Spinal cord (tissue), 10 donors: ENCODE data around the gene EMP1. TPM values are rescaled to one million over a fixed set of nuclear protein-coding genes. Genes with fewer than 3 reads are reported as not detected.

Source experiments
- DNase-seq, 6 donors: peaks; one replicate each; pipeline versions ENCODE4 v3.0.0 to v3.0.0-alpha.2; 2013 to 2015; ENCODE audit warnings: low spot score in 6 of 6, low read depth in 4 of 6
- H3K27ac ChIP-seq: one replicate; pipeline ENCODE4 v1.5.1; 2013; ENCODE audit warnings: low read depth, low read length, control low read depth
- H3K27me3 ChIP-seq: one replicate; pipeline ENCODE4 v1.6.1; 2013; ENCODE audit warnings: low read length; ENCODE audit not compliant: control insufficient read depth, insufficient read depth
- H3K36me3 ChIP-seq: one replicate; pipeline ENCODE4 v1.6.1; 2013; ENCODE audit warnings: low read length; ENCODE audit not compliant: control insufficient read depth, insufficient read depth
- H3K4me1 ChIP-seq: one replicate; pipeline ENCODE4 v1.6.1; 2013; ENCODE audit warnings: low read length; ENCODE audit not compliant: control insufficient read depth, insufficient read depth
- H3K4me3 ChIP-seq: one replicate; pipeline ENCODE4 v1.5.1; 2013; ENCODE audit warnings: low read depth, low read length, control low read depth
- H3K9me3 ChIP-seq: one replicate; pipeline ENCODE4 v1.6.1; 2013; ENCODE audit warnings: low read length; ENCODE audit not compliant: control insufficient read depth, insufficient read depth
- WGBS: methylation state at CpG from one replicate; pipeline ENCODE4 v1.1.5; 2013; ENCODE audit warnings: missing lambda C conversion rate; ENCODE audit not compliant: insufficient coverage; 5-methylcytosine and 5-hydroxymethylcytosine counted together
- polyA plus RNA-seq, 2 donors: library from polyadenylated mRNA; unstranded; fragments of 120-200 nt; gene quantifications; one replicate each; pipeline ENCODE4 v1.2.1, GENCODE V29; 2013; ENCODE audit not compliant: insufficient read length in 2 of 2
- total RNA-seq, 2 donors: library from RNA; depleted of rRNA in 1 of 2; stranded (reverse); fragments of 120-200 nt in 1 of 2; fragments of >200 nt in 1 of 2; gene quantifications; one replicate each; pipeline versions ENCODE4 v1.2.3 to v1.2.4, GENCODE V29; 2013 to 2014
- donor health status: healthy.

EMP1 gene
- total and polyA plus RNA-seq, 4 donors: 57.7 to 91.6 (median 68.4) TPM

- Histone ChIP-seq H3K27me3 (no peaks in the 10 kb centered on the region), H3K27ac (no peak overlapping the region), H3K9me3 (no peaks in the 10 kb centered on the region), H3K36me3 (no peaks in the 10 kb centered on the region), H3K4me3 (no peak overlapping the region), H3K4me1 (no peaks in the 10 kb centered on the region)
- no peak for DNase-seq
- no CpG with 5 or more reads among the region's 1 CpG for WGBS
Observed at GRCh38 chr12:13248964-13249363, 52.4 kb downstream of the EMP1 start.

GRCh38 chr12:13250416-13250815, 53.9 kb downstream of the EMP1 start:
- no peaks in the 10 kb centered on the region for H3K4me1 ChIP-seq
- no peaks in the 10 kb centered on the region for H3K27me3 ChIP-seq
- no peaks in the 10 kb centered on the region for H3K9me3 ChIP-seq
- H3K4me3 ChIP-seq: no peak overlapping the region
- no peak for DNase-seq
- no peaks in the 10 kb centered on the region for H3K36me3 ChIP-seq
- WGBS: 83% methylated on average over 1 of the region's 1 CpG
- no peak overlapping the region for H3K27ac ChIP-seq

GRCh38 chr12:13251521-13251920, 55.0 kb downstream of the EMP1 start:
- H3K27me3 ChIP-seq: no peaks in the 10 kb centered on the region
- 96% methylated on average over 5 of the region's 5 CpGs for WGBS
- peaks cover 10% of the 10 kb centered on the region for H3K4me1 ChIP-seq
- no peaks in the 10 kb centered on the region for H3K9me3 ChIP-seq
- no peak overlapping the region for H3K4me3 ChIP-seq
- no peaks in the 10 kb centered on the region for H3K36me3 ChIP-seq
- no peak overlapping the region for H3K27ac ChIP-seq
- DNase-seq: no peak

GRCh38 chr12:13252024-13252423, 55.5 kb downstream of the EMP1 start:
- Histone ChIP-seq H3K4me1 (peaks cover 15% of the 10 kb centered on the region), H3K4me3 (no peak overlapping the region), H3K27ac (no peak overlapping the region), H3K27me3 (no peaks in the 10 kb centered on the region), H3K9me3 (no peaks in the 10 kb centered on the region), H3K36me3 (no peaks in the 10 kb centered on the region)
- DNase-seq: no peak

- no peak overlapping the region for H3K4me3 ChIP-seq
- H3K36me3 ChIP-seq: no peaks in the 10 kb centered on the region
- H3K27ac ChIP-seq: no peak overlapping the region
- WGBS: 36% methylated on average over 3 of the region's 3 CpGs
- DNase-seq: no peak
- H3K27me3 ChIP-seq: no peaks in the 10 kb centered on the region
- peaks cover 15% of the 10 kb centered on the region for H3K4me1 ChIP-seq
- H3K9me3 ChIP-seq: no peaks in the 10 kb centered on the region
Observed at GRCh38 chr12:13252616-13253015, 56.1 kb downstream of the EMP1 start.

GRCh38 chr12:13253966-13254760, 57.6 kb downstream of the EMP1 start:
- Histone ChIP-seq H3K27ac (no peak overlapping the region), H3K9me3 (no peaks in the 10 kb centered on the region), H3K27me3 (no peaks in the 10 kb centered on the region), H3K4me1 (peaks cover 22% of the 10 kb centered on the region), H3K4me3 (no peak overlapping the region), H3K36me3 (no peaks in the 10 kb centered on the region)
- DNase-seq: peak in 2 of 6 donors; percentile 50 to 69
- 55% methylated on average over 5 of the region's 7 CpGs for WGBS

- Histone ChIP-seq H3K9me3 (no peaks in the 10 kb centered on the region), H3K27me3 (no peaks in the 10 kb centered on the region), H3K27ac (peak overlapping the region; percentile 19), H3K4me1 (peaks cover 22% of the 10 kb centered on the region), H3K36me3 (no peaks in the 10 kb centered on the region), H3K4me3 (peak overlapping the region; percentile 40)
- WGBS: 9% methylated on average over 12 of the region's 18 CpGs
- DNase-seq: peak; percentile 81 to 97 (median 89)
Observed at GRCh38 chr12:13255792-13256691, 59.5 kb downstream of the EMP1 start.

- 98% methylated on average over 4 of the region's 4 CpGs for WGBS
- no peaks in the 10 kb centered on the region for H3K27me3 ChIP-seq
- no peak overlapping the region for H3K4me3 ChIP-seq
- H3K27ac ChIP-seq: no peak overlapping the region
- H3K4me1 ChIP-seq: peaks cover 22% of the 10 kb centered on the region
- no peak for DNase-seq
- no peaks in the 10 kb centered on the region for H3K36me3 ChIP-seq
- no peaks in the 10 kb centered on the region for H3K9me3 ChIP-seq
Observed at GRCh38 chr12:13256692-13257045, 60.1 kb downstream of the EMP1 start.

GRCh38 chr12:13257356-13257875, 60.9 kb downstream of the EMP1 start:
- H3K4me1 ChIP-seq: peaks cover 22% of the 10 kb centered on the region

More at GRCh38 chr12:13257356-13257875, 60.9 kb downstream of the EMP1 start:
- Histone ChIP-seq H3K36me3 (no peaks in the 10 kb centered on the region), H3K27me3 (no peaks in the 10 kb centered on the region), H3K27ac (no peak overlapping the region), H3K4me3 (no peak overlapping the region), H3K9me3 (no peaks in the 10 kb centered on the region)
- DNase-seq: no peak
- no CpG with 5 or more reads among the region's 3 CpGs for WGBS
